ENCODE data around the gene MUC4.
"Not testable (repeated sequence)": the region's sequence is repeated elsewhere in the genome, so short reads cannot be mapped to it uniquely, and the experiment has no call there.

The MUC4 gene

DNA sequence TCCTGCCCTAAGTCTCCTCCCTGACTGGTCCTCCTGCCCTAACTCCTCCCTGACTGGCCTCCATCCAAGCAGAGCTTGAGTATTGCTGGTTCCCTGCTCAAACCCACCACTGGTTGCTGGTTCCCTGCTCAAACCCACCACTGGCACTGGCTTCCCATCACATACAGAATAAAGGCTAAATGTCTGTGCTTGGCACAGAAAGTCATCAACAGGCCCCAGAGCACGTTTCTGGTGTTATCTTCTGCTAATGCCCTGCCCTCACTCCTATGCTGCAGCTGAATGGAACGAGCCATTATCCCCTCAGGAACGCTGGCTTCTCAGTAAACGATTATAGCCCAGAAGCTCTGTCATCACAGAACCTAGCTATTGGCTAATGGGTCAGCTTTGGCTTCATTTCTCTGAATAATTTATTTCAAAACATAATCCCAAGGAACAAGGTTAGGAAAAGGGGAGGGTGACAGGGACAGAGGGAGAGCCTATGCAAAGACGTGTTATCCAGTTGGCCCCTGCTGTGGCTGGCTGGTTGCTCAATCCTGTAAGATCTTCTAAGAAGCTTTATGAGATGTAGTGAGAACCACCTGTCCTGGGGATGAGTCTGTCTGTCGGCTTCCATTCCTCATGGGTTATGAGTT, 97.2 kb downstream of the MUC4 start:
- DNase-seq: no peak

DNA sequence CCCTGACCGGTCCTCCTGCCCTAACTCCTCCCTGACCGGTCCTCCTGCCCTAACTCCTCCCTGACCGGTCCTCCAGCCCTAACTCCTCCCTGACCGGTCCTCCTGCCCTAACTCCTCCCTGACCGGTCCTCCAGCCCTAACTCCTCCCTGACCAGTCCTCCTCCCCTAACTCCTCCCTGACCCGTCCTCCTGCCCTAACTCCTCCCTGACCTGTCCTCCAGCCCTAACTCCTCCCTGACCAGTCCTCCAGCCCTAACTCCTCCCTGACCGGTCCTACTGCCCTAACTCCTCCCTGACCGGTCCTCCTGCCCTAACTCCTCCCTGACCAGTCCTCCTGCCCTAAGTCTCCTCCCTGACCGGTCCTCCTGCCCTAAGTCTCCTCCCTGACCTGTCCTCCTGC, 98.6 kb downstream of the MUC4 start:
- not testable (repeated sequence) for DNase-seq

DNA sequence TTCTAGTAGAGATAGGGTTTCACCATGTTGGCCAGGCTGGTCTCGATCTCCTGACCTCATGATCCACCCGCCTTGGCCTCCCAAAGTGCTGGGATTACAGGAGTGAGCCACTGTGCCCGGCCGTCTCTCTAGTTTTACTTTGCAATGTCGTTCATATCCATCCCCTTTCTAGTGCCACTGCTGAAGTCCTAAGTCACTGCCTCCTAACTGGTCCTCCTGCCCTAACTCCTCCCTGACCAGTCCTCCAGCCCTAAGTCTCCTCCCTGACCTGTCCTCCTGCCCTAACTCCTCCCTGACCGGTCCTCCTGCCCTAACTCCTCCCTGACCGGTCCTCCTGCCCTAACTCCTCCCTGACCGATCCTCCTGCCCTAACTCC, 99.2 kb downstream of the MUC4 start:
- not testable (repeated sequence) for DNase-seq

DNA sequence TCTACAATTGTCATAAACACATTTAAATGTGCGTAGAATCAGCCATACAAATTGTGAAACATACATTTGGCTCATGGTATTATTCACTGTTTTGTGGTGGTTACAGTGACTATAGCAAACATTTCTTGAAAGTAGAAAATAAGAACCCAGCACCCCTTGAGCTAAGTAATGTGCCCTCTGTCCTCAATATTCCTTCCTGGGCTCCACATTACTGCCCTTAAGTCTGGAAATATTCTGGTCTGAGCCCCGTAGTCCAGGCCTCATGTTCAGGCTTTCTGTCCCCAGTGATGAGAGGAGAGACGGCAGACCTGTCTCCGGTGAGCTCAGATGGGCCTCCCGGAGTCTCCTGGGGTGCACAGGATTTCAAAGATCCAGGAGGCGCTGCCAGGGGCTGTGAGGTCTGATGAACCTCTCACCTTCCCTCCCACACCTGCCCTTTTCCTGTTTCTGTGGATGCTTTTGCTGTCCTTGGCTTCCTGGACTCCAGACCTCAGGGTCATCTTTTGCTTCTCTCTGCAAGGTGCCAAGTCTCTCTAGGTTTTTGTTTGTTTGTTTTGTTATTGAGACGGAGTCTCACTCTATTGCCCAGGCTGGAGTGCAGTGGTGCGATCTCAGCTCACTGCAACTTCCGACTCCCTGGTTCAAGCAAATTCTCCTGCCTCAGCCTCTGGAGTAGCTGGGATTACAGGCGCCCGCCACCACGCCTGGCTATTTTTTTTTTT, 99.8 kb downstream of the MUC4 start:
- no peak for DNase-seq

DNA sequence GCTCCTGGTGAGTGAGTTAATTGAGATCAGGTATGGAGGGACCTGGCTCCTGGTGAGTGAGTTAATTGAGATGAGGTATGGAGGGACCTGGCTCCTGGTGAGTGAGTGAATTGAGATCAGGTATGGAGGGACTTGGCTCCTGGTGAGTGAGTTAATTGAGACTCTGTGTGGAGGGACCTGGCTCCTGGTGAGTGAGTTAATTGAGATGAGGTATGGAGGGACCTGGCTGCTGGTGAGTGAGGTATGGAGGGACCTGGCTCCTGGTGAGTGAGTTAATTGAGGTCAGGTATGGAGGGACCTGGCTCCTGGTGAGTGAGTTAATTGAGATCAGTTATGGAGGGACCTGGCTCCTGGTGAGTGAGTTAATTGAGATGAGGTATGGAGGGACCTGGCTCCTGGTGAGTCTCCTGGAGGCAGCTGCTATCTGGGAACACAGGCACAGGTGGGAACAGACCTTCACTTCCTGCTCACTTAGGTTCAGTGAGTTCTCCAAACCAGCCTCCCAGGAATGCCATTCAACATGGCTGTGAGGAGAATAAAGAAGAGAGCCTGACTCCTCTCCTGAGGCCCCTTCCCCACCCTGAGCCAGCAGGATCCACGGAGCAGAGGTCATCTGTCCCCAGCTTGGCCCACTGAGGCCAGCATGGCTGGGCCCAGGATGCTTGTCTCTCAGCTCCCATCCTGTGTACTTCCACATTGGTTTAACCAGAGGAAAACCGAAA, 100.5 kb downstream of the MUC4 start:
- not testable (repeated sequence) for DNase-seq

DNA sequence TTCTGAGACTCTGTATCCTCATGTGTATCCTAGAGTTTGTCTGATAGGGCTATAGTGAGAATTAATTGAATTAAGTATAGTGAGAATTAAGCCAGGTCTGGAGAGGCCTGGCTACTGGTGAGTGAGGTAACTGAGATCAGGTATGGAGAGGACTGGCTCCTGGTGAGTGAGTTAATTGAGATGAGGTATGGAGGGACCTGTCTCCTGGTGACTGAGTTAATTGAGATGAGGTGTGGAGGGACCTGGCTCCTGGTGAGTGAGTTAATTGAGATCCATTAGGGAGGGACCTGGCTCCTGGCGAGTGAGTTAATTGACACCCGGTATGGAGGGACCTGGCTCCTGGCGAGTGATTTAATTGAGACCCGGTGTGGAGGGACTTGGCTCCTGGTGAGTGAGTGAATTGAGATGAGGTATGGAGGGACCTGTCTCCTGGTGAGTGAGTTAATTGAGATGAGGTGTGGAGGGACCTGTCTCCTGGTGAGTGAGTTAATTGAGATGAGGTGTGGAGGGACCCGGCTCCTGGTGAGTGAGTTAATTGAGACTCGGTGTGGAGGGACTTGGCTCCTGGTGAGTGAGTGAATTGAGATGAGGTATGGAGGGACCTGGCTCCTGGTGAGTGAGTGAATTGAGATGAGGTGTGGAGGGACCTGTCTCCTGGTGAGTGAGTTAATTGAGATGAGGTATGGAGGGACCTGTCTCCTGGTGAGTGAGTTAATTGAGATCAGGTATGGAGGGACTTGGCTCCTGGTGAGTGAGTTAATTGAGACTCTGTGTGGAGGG, 101.4 kb downstream of the MUC4 start:
- DNase-seq: not testable (repeated sequence)

DNA sequence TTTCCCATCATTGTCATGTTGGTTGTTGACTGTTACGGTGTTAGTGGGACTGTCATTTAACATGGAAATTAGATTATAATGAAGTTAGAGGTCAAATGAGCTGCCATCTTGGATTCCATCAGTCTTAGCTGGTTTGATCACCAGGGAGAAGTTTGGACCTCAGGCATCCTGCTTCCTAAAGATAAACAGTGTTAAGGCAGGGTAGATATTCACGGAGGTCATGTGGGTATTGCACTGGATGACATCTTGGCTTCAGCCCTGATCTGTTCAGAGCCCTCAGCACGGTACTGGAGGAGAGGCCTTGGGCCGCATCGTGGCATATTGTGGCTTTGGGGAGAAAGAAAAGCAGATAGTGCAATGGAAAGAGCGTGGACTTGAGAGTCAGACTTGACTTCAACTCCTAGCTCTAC, 102.0 kb downstream of the MUC4 start:
- no peak for DNase-seq

DNA sequence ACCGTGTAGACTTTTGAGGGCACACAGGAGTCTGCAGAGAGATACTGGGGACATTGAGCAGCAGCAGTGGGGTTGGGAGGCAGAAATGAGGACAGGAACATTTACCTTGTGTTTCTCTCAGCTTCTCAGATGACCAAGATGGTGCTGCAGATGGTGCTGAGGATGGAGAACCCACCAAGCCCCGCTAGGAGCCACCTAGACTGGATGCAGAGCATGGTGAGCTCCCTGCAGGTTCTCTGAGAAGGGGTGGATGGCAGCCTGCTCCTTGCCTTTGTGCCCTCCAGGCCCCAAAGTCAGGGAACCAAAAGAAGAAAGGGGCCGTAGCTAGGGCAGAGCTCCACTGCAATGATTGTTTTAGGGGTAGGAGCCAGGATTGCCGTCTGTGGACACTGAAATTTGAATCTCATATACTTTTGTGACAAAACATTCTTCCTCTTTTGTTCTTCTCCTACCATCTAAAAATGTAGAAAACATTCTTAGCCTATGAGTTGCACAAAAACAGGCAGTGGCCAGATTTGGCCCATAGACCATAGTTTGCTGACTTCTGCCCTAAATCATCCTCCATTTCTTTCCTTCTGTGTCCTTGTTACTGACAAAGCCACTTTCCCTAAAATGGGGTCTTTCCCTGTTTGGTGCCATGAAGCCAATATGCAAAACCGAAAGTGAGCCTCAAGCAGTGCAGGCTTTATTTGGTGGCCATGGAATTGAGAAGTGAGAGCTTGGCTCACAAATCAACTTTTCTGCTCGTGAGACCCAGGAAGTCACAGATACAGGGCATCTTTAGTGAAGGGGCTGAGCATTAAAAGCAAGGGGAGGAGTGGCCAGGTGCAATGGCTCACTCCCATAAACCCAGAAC, 102.9 kb downstream of the MUC4 start:
- no peak for DNase-seq

DNA sequence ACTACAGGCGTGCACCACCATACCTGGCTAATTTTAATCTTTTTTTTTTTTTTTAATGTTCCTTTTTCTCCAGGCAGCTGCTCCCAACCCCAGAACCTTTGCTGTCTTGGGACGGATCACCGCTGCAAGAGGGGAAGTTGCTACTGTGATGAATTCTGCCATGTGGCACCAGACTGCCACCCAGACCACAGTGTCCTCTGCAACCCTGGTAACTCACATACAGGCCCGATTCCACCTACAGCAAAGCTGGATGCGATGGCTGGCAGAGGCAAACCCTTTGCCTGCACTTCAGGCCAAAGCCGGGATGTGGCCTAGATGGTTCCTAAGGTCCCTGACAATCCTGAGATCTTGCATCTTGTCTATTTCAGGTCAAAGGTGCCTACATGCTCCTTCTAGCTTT, 103.7 kb downstream of the MUC4 start:
- DNase-seq: no peak

DNA sequence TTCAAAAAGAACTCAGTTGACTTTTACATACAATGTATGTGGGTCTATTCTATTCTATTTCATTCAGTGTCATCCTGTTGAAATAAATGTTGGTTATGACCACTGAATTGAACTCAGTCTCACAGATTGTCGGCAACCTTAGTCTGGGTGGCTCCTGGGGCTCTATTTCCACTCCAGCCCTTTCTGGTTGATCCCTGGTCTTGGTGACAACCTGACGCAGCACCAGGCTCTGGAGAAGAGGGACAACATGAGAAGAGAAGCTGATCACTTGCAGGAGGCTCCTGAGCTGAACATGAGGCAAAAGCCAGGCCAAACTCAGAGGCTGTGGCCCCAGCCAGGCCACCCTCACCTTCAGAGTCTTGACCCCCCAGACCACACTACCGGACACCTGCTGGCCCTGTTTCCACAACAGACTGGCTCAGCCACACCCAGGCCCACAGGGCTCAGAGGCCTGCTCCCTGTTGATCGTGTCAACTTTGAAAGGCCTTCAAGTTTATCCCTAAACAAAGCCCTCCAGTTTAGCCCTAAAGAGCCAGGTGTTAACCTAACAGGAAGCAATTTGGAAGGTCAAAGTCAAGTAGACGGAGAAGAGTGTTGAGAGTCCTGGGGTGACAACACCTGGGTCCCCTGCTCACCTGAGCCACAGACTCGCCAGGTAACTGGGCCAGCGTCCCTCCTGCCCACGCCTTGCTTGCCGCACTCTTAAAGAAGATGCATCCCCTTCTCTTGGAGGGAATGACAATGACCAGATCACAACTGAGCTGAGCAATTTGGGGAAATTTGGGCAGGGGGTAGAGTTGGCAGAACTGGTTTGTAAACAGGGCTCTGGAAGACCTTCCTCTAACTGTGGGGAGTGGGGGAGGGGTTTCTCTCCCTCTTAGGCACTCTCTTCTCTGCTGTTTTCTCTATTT, 106.4 kb downstream of the MUC4 start:
- DNase-seq: no peak

DNA sequence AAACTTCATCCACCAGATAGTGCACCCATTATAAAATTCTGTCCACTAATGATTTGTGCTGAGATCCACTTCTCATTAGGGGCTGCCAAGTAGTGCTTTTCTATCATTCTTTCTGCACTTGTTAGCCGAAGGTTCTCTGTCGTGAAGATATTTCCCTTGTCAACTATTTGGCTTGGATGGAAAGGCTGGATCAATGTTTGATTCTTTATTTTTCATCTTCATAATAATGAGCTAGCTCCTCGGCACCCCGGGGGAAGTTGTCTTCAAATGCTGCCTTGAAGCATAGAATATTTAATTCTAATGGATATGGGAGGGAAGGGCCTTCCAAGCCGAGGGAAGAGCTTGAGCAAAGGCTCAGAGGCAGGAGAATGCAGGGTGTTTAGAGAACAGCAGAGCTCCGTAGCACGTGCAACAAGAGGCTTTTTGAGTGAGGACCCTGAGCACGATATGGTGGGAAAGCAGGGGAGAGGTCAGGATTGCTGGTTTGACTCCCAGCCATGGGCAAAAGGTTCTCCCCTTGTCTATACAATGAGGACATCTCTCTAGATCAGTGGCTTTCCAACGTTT, 107.2 kb downstream of the MUC4 start:
- DNase-seq: no peak

DNA sequence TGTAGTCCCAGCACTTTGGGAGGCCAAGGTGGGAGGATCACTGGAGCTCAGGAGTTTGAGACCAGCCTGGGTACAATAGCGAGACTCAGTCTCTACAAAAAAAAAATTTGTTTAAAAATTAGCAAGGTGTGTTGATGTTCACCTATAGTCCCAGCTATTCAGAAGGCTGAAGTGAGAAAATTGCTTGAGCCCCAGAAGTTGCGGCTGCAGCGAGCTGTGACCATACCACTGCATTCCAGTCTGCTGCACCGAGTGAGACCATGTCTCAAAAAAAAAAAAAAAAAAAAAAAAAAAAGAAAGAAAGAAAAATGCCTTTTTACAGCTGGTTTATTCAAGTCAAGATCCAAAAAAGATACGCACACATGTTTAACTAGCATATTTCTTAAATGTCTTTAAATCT, 108.0 kb downstream of the MUC4 start:
- no peak for DNase-seq

DNA sequence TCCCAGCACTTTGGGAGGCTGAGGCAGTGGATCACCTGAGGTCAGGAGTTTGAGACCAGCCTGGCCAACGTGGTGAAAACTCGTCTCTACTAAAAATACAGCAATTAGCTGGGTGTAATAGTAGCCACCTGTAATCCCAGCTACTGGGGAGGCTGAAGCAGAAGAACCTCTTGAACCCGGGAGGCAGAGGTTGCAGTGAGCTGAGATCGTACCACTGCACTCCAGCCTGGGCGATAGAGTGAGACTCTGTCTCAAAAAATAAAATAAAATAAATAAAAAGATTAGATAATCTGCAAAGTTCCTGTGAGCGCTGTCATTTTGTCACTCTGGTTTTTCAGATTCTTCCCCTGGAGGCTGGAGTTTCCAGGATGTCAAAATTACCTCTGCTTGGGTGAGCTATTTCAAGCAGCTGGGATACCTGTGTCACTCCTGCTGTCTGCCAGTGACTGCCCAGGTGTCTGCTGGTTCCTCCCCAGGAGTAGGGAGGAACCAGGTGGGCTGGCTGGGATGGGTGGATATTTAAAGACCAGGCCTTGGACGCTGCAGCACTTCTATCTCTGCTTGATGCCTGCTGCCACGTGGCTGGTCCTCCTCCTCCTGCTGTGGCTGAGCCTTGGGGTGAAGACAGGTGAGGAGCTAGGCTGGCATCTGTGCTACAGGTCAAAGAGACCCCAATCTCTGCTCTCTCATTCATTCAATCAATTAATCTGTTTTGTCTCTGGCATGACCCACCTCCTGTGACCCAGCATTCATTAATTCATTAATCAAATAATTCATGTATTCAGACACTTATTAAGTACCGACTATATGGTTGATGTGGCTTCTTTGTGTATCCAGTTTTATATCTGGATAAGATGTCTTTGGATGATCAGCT, 110.5 kb downstream of the MUC4 start:
- DNase-seq: no peak

DNA sequence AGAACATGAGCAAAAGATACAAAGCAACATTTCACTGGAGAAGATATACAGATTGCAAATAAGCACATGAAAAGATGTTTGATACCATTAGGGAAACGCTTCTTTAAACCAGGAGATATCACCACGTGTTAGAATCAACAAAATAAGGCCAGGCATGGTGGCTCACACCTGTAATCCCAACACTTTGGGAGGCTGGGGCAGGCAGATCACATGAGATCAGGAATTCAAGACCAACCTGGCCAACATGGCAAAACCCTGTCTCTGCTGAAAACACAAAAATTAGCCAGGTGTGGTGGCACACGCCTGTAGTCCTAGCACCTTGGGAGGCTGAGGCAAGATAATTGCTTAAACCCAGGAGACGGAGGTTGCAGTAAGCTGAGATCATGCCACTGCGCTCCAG, 111.4 kb downstream of the MUC4 start:
- no peak for DNase-seq

DNA sequence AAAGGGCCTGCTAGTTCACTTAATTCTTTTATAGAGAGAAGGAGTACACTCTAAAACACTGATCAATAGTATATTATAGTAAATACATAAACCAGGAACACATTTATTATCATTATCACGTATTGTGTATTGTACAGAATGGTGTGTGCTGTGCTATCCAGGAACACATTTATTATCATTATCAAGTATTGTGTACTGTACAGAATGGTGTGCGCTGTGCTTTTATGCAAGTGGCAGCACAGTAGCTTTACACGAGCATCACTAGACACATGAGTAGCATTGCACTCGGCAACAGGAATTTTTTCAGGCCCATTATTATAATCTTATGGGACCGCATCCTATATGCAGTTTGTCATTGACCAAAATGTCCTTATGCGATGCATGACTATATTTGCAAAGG, 111.9 kb downstream of the MUC4 start:
- DNase-seq: no peak

DNA sequence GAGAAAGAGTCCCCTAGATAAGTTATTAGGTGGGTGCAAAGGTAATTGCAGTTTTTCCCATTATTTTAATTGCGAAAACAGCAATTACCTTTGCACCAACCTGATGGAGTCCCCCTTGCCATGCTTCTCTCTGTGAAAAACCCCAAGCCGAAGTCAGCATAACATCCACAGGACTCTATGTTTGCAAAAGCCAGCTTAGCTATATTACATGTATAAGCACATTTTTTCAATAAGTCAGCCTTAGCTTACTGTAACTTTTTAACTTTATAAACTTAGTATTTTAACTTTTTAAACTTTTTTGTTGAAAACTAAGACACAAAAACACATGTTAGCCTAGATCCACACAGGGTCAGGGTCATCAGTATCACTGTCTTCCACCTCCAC, 112.3 kb downstream of the MUC4 start:
- DNase-seq: no peak

DNA sequence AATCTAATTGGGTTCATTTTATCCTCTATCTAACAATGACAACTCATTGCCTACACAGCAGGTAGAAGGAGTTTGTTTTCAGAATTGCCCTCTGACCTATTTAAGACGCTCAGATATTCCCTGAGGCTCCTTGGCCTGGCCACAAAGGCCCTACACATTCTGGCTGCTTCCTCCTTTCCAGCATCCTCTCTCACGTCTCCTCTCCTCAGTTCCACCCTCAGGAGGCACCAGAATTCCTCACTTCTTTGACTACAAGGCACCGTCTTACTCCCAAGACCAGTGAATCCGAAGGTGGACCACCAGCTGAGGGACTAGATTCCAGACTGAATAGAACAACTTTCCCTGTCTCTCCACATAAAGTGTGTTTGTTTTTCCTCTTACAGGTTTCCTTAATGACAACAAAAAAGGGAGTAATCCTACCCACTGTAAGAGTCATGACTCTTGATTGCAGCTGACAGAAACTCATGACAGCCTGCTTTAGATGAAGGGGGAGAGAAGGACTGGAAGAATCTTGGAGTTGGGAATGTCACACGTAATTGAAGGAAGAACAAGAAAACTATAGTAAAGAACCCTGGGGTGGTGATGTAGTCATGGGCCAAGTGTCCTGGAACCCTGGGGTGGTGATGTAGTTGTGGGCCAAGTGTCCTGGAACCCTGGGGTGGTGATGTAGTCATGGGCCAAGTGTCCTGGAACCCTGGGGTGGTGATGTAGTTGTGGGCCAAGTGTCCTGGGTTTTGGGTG, 112.9 kb downstream of the MUC4 start:
- no peak for DNase-seq

DNA sequence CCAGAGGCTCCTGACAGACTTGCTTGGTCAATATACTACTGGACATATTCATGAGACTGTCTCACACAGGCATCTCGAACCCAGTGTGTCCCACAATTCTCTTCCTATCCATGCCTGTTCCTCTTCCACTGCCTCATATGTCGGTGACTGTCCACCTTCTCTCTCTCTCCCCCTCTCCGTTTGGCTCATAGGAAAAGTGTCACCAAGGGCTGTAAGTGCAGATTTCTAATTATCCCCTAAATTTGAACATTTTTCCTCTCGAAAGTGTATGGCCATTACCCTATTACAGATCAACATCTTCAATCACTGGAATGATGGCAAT, 113.4 kb downstream of the MUC4 start:
- DNase-seq: no peak

DNA sequence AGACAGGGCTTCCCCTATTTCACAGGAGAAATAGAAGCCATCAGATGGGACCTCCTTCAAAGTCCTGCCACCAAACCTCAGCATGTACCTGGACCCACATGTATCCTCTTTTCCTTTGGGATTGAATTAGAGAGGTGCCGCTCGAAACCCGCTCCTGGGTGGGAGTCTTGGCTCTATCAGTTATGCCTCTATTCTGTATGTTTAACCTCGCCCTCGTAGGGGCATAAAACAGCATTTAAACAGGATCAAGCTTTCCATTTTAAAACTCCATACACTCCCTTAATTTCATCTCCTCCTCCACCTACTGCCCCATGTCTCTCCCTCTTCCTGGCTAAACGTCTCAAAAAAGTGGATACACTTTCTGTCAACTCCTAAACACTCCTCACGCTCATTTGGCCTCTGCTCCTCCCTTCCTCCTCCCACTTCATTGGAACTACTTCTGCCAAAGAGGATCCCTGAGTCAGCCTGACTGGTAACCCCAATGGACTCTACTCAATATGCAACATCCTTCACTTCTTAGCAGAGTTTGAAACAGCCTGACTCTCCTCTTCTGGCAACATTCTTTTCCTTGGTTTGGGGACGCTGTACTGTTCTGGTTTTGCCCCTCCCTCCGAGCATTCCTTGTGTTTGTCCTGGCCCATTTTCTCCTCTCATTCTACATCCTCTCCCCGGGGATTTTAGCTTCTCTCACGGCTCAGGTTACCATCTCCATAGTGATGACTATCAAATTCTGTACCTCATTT, 114.0 kb downstream of the MUC4 start:
- DNase-seq: no peak

Data from femur (tissue), 1 donor.